A673 (cell line): ENCODE measurements around the gene ADCY10.

Experiments
- CTCF ChIP-seq: fragments of 300-800, 200-600 bp; sonication (generic); conservative IDR thresholded peaks from 2 replicates; pipeline ENCODE4 v1.5.1; 2017; ENCODE audit warnings: low read depth, mild to moderate bottlenecking, antibody characterized with exemption, low read length, moderate library complexity, mixed read lengths
- EZH2 ChIP-seq: fragments of 200-600 bp; sonication (generic); IDR thresholded peaks from 2 replicates; pipeline ENCODE4 v1.6.1; 2017; ENCODE audit warnings: borderline replicate concordance, low read depth, mild to moderate bottlenecking, mixed read lengths, antibody characterized with exemption, low read length; ENCODE audit not compliant: poor library complexity, severe bottlenecking

GRCh38 chr1:167782946-167783345 is 131.0 kb downstream of the ADCY10 start:
- TF ChIP-seq EZH2 (no peak), CTCF (no peak)
